ENCODE measurements around the gene FBXW11.

FBXW11 gene

GRCh38 chr5:171813813-171814490, 192.5 kb downstream of the FBXW11 start:
- in situ Hi-C loops (cut with MboI; ENCODE audit: low sequenced_read_pairs), result no loop called here

GRCh38 chr5:171813270-171813669, 193.2 kb downstream of the FBXW11 start:
- in situ Hi-C loops (cut with MboI; ENCODE audit: low sequenced_read_pairs), result no loop called here

Data from hTERT RPE-1 (cell line).